Superior temporal gyrus (tissue), 1 donor: ENCODE results near the gene WDFY2.
A peak's percentile ranks its signal among the peaks of the same experiment; 100 is the strongest.
"Not testable (repeated sequence)": the region's sequence is repeated elsewhere in the genome, so short reads cannot be mapped to it uniquely, and the experiment has no call there.

Source experiments
- DNase-seq: peaks from one replicate; pipeline ENCODE4 v3.0.0-alpha.2; 2016; ENCODE audit errors: extremely low spot score

The WDFY2 gene

GRCh38 chr13:51630288-51630615 lies 46.0 kb downstream of the WDFY2 start:
- no peak for DNase-seq

- peak; percentile 96 for DNase-seq
Measured at GRCh38 chr13:51632591-51633362, 48.5 kb downstream of the WDFY2 start.

- peak; percentile 15 for DNase-seq
Measured at GRCh38 chr13:51635137-51635878, 51.0 kb downstream of the WDFY2 start.

GRCh38 chr13:51636349-51636890 lies 52.2 kb downstream of the WDFY2 start:
- peak; percentile 52 for DNase-seq

GRCh38 chr13:51637852-51638215 lies 53.6 kb downstream of the WDFY2 start:
- DNase-seq, result peak; percentile 33

- peak; percentile 67 for DNase-seq
Measured at GRCh38 chr13:51638216-51638871, 54.1 kb downstream of the WDFY2 start.

GRCh38 chr13:51639171-51639570 lies 54.9 kb downstream of the WDFY2 start:
- DNase-seq, result peak; percentile 49

GRCh38 chr13:51640696-51641095 lies 56.4 kb downstream of the WDFY2 start:
- not testable (repeated sequence) for DNase-seq

GRCh38 chr13:51643105-51643881 lies 59.0 kb downstream of the WDFY2 start:
- DNase-seq, result no peak

- no peak for DNase-seq
Measured at GRCh38 chr13:51643882-51644281, 59.6 kb downstream of the WDFY2 start.

GRCh38 chr13:51644654-51645053 lies 60.4 kb downstream of the WDFY2 start:
- peak; percentile 46 for DNase-seq

- DNase-seq, result peak; percentile 47
Measured at GRCh38 chr13:51645154-51645650, 60.9 kb downstream of the WDFY2 start.

GRCh38 chr13:51645761-51646670 lies 61.8 kb downstream of the WDFY2 start:
- DNase-seq, result no peak

GRCh38 chr13:51647067-51647466 lies 62.8 kb downstream of the WDFY2 start:
- DNase-seq, result no peak

GRCh38 chr13:51652193-51652592 lies 67.9 kb downstream of the WDFY2 start:
- not testable (repeated sequence) for DNase-seq

GRCh38 chr13:51659276-51660127 lies 75.2 kb downstream of the WDFY2 start:
- no peak for DNase-seq

- DNase-seq, result no peak
Measured at GRCh38 chr13:51660813-51661212, 76.6 kb downstream of the WDFY2 start.

GRCh38 chr13:51663973-51664957 lies 80.0 kb downstream of the WDFY2 start:
- DNase-seq, result no peak
